WI38 (cell line): ENCODE data around the gene TFDP1.

Experiments
- H3K4me3 ChIP-seq: 2 replicates; pipeline ENCODE4 v1.5.1; 2011; ENCODE audit warnings: low read depth, mild to moderate bottlenecking, control low read depth, low read length
- CTCF ChIP-seq: IDR thresholded peaks from 2 replicates; pipeline ENCODE4 v1.5.1; 2012; ENCODE audit warnings: low read depth, mild to moderate bottlenecking, control low read depth, low read length

The TFDP1 gene

GRCh38 chr13:113584870-113585671, 518 bp downstream of the TFDP1 start:
- TF ChIP-seq CTCF = no peak
- H3K4me3 ChIP-seq = peak overlapping the region; percentile 69

- no peak for TF ChIP-seq CTCF
Measured at GRCh38 chr13:113585896-113586295, 1.3 kb downstream of the TFDP1 start.

GRCh38 chr13:113586661-113587479, 2.3 kb downstream of the TFDP1 start:
- no peak for TF ChIP-seq CTCF
- no peak overlapping the region for H3K4me3 ChIP-seq

More at GRCh38 chr13:113585896-113586295, 1.3 kb downstream of the TFDP1 start:
- H3K4me3 ChIP-seq = peak overlapping the region; percentile 69

GRCh38 chr13:113588394-113589111, 4.0 kb downstream of the TFDP1 start:
- no peak overlapping the region for H3K4me3 ChIP-seq
- TF ChIP-seq CTCF = no peak

- no peak for TF ChIP-seq CTCF
- H3K4me3 ChIP-seq = no peak overlapping the region
Measured at GRCh38 chr13:113589251-113589960, 4.9 kb downstream of the TFDP1 start.

GRCh38 chr13:113589961-113590339, 5.4 kb downstream of the TFDP1 start:
- no peak overlapping the region for H3K4me3 ChIP-seq
- TF ChIP-seq CTCF = no peak
